HG03097 (cell line): ENCODE results near the gene CRTAP.
"Not testable (repeated sequence)": the region's sequence is repeated elsewhere in the genome, so short reads cannot be mapped to it uniquely, and the experiment has no call there.

Source experiments
- ATAC-seq: cut with Tn5 transposase; IDR thresholded peaks from one replicate; pipeline ENCODE4 v1.9.1; 2021; ENCODE audit not compliant: unreplicated experiment, low FRiP score

The CRTAP gene

GRCh38 chr3:33137691-33138090 lies 23.9 kb downstream of the CRTAP start:
- no peak for ATAC-seq

- ATAC-seq = not testable (repeated sequence)
These were observed 25.3 kb downstream of the CRTAP start for GRCh38 chr3:33139006-33139623.

DNA sequence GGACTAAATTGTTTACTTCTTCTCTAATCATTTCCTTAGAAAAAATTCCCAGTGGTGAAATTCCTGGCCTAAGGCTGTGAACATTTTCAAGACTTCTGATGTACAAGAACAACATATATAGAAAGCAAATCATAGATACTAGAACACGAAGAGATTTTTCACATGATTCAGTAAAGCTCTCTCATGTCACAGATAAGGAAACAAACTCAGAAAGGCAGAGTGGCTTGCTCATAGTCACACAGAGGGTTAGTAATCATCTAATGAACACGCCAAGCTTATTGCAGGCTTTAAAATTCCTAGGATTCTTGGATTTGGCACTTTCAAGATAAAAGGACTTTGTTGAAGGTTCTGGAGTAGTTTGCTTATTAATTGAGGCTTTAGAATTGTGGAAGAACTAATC lies 26.2 kb downstream of the CRTAP start:
- no peak for ATAC-seq

DNA sequence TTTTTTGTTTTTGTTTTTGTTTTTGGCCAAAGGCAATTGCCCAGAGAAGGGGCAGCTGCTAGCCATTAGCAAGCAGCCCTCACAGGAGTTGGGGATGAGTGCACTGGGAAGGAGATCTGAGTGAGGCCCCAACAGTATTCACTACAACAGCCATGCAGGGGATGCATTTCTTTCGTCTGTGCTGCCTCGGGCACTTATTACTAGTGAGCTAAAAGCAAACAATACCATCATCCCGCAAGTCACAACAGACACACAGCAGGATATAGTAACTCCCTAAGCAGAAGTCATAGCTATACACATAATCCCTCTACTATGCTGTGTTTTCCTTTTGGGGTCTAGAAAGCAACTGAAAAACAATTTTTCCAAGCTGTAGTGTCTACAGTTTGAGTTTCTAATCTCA lies 27.2 kb downstream of the CRTAP start:
- no peak for ATAC-seq

DNA sequence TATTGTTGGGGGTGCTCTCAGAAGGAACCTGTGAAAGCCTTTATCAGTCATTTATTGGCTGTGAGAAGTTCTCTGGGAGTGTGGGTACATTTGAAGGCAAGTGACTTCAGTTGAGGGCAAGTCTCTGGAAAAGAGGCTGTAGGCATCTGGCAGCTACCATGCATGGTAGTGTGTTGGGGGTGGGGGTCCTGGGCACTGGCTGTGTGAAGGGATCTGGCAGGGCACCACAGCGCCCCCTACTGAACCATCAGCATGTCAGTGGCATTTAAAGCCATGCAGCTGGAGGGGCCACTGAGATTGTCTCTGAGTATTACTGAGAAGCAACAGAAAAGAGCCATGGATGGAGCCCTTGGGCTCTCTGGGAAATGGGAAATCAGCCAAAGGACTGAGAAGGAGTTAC lies 30.6 kb downstream of the CRTAP start:
- ATAC-seq = no peak

DNA sequence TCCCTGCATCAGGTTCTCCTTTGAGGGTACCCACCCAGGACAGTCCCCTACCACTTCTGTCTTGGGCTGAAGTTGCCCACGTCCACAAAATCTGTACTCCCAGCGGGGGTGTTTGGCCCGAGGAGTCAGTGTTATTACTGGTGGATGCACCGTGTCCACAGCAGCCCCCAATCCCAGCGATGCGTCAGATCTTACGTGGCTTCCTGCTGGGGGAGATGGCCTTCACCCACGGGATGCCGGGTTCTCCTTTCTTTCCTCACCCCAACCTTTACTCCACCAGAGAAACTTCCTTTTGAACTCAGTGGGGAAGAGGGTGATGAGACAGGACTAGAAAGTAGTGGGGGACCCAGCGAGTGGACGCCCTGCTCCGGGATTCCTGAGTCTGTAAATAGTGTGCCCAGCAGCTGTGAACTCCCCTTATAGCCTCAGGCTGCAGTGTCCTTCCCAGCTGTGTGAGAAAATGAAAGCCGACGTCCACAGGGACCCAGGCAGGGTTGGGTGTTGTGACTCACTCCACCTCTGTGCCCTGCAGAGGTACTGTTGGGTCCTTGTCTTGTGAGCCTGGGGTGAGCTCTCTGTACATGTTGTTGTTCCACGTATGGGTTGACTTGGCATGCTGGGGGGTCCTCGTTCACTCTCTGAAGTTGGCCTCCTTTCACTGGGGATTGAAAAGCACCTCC lies 31.5 kb downstream of the CRTAP start:
- ATAC-seq = no peak

- no peak for ATAC-seq
These were observed 32.2 kb downstream of the CRTAP start for GRCh38 chr3:33145901-33146580.

- ATAC-seq = no peak
These were observed 33.1 kb downstream of the CRTAP start for GRCh38 chr3:33146791-33147445.

- ATAC-seq = no peak
These were observed 35.5 kb downstream of the CRTAP start for GRCh38 chr3:33149342-33149741.

DNA sequence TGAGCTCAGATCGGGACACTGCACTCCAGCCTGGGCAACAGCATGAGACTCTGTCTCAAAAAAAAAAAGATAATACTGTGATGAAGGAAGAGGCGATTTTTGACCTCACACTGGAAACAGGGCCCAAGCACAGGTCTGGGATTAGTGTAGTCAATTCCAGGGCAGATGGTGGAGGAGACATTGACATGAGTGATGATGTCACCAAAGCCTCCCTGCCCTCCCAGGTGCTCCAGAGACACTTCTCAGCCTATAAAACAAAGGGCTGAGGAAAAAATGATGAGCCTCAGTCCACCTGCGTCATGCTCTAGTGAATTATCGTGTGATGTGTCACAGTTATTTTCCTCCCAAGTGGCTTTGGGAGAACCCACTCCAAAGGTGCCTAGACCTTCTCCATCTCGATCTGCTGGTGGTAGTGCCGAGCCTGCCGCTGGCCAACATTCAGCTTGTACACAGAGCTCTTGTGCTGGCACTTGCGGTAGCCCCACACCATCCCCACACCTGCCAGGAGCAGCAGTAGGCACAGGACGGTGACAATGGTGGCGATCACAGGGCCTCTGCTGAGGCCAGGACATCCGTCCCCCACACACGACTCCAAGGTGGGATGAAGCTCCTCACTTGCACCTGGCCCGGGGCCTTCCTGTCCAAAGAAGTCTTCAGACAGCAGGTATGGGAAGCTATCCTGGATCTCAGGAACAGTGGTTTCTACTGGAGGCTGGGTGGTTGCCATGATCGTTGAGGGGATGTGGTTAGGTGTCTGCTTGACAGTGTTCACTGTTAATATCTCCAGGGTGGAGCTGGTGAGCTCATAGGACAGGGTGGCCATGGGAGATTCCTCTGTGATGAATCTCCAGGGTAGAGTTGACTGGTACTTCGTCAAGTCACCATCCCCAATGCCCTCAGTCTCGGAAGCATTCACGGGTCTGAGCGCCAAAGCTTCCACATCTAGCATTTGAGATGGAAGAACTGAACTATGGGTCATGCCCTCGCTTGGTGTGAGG lies 38.8 kb downstream of the CRTAP start:
- no peak for ATAC-seq

DNA sequence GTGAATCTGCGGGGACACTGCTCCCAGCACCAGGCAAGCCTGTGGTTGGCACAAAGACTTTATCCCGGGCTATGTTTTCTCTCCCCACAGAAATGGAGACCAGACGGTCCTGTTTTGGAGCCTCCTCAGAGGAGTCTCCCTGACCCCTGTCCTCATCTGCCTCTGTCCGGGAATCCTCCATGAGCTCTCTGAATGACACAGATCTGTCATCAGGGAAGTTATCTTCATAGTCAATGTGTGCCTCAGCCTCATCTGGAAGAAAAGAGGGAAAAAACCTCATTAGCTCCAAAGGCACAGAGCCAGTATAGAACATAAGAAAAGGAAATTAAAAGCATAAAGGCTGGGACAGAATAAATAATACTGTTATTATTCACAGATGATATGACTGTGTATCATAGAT lies 40.0 kb downstream of the CRTAP start:
- ATAC-seq = no peak

- no peak for ATAC-seq
These were observed 41.5 kb downstream of the CRTAP start for GRCh38 chr3:33155301-33155700.

- ATAC-seq = no peak
These were observed 45.4 kb downstream of the CRTAP start for GRCh38 chr3:33159234-33159633.

DNA sequence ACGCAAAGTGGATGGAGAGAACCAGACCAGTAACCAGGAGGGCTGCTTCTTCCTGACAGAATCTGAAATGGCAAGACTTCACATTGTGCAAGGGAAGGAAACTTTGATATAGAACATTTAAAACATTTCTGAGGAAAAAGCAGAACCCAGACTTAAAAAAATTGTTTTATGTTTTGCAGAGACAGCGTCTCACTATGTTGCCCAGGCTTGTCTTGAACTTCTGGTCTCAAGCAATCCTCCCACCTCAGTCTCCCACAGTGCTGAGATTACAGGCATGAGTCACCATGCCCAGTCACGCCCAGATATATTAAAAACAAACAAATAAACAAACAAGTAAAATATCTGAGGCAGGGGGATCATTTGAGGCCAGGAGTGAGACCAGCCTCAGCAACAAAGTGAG lies 46.2 kb downstream of the CRTAP start:
- ATAC-seq = no peak

- ATAC-seq = not testable (repeated sequence)
These were observed 48.8 kb downstream of the CRTAP start for GRCh38 chr3:33162621-33163020.

DNA sequence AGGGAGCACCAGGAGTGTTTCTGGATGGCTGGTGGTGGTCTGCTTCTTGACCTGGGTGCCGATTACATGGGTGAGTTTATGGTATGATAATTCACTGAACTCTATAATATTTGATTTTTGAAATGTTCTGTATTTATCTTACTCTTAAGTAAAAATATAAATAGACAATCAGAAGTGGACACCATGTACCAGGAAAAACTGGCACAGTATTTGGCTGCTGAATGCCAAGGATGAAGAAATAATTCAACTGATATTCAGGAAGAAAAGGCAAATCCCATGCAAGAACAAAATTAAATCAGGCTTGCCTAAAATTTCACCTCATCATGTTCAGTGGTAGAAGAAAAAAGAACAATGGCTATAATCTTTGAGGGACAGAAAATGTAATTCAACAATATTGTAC lies 51.6 kb downstream of the CRTAP start:
- ATAC-seq = no peak

- ATAC-seq = no peak
These were observed 52.3 kb downstream of the CRTAP start for GRCh38 chr3:33166095-33166494.

GRCh38 chr3:33167284-33167683 lies 53.5 kb downstream of the CRTAP start:
- no peak for ATAC-seq

- no peak for ATAC-seq
These were observed 54.0 kb downstream of the CRTAP start for GRCh38 chr3:33167716-33168336.

- ATAC-seq = no peak
These were observed 56.7 kb downstream of the CRTAP start for GRCh38 chr3:33170531-33170930.
